ENCODE measurements around the gene NEDD4L. TPM values are rescaled to one million over a fixed set of nuclear protein-coding genes. Genes with fewer than 3 reads are reported as not detected.
A peak's percentile ranks its signal among the peaks of the same experiment; 100 is the strongest.

Gene NEDD4L
- total and polyA plus RNA-seq, 4 donors = 40.2 to 308 (median 148) TPM

DNA sequence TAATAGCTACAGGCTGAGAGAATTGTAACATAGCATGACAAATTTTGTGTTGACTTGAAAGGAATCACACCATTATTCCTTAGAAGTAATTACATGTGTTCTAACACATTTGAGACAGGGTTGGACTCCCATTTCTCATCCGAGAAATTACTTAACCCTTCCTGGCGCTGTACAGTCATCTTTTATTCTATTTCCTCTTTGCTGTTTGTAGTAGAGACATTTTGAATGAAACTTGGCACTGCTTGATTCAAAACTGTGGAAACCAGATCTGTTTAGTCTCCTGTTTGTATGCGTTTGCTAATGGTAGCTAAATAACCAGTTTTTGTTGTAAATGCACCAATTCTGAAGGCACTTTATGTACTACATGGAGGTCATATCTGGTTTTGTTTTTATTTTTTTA lies 352.9 kb downstream of the NEDD4L start:
- Histone ChIP-seq H3K27ac (ENCODE audit: low read depth in 1 of 2, low read length in 1 of 2) (no peak overlapping the region), H3K9me3 (ENCODE audit: control insufficient read depth in 4 of 4, insufficient read depth in 3 of 4, low read length in 3 of 4) (no peaks in the 10 kb centered on the region), H3K4me3 (no peak overlapping the region), H3K36me3 (ENCODE audit: control insufficient read depth in 4 of 4, insufficient read depth in 4 of 4, low read length in 4 of 4) (peaks cover 0 to 20% (median 12%) of the 10 kb centered on the region in 4 donors), H3K4me1 (ENCODE audit: control insufficient read depth in 5 of 5, insufficient read depth in 5 of 5, low read length in 5 of 5) (peaks cover 0 to 9% (median 7%) of the 10 kb centered on the region in 5 donors), H3K27me3 (ENCODE audit: control insufficient read depth in 3 of 3, insufficient read depth in 3 of 3, low read length in 2 of 3) (no peaks in the 10 kb centered on the region), H3K9ac (ENCODE audit: insufficient read depth in 1 of 2, low read length in 2 of 2) (no peak overlapping the region)
- 78 to 87% methylated on average over 3 of the region's 3 CpGs for WGBS, 2 donors
- ATAC-seq (ENCODE audit: insufficient read depth, low FRiP score) (no peak), DNase-seq (peak in 1 of 3 donors; percentile 40)
- TF ChIP-seq, protein P1, sequence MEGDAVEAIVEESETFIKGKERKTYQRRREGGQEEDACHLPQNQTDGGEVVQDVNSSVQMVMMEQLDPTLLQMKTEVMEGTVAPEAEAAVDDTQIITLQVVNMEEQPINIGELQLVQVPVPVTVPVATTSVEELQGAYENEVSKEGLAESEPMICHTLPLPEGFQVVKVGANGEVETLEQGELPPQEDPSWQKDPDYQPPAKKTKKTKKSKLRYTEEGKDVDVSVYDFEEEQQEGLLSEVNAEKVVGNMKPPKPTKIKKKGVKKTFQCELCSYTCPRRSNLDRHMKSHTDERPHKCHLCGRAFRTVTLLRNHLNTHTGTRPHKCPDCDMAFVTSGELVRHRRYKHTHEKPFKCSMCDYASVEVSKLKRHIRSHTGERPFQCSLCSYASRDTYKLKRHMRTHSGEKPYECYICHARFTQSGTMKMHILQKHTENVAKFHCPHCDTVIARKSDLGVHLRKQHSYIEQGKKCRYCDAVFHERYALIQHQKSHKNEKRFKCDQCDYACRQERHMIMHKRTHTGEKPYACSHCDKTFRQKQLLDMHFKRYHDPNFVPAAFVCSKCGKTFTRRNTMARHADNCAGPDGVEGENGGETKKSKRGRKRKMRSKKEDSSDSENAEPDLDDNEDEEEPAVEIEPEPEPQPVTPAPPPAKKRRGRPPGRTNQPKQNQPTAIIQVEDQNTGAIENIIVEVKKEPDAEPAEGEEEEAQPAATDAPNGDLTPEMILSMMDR (IDR thresholded peaks at IDR 0.05; ENCODE audit: control extremely low read depth, extremely low read depth) = no peak

DNA sequence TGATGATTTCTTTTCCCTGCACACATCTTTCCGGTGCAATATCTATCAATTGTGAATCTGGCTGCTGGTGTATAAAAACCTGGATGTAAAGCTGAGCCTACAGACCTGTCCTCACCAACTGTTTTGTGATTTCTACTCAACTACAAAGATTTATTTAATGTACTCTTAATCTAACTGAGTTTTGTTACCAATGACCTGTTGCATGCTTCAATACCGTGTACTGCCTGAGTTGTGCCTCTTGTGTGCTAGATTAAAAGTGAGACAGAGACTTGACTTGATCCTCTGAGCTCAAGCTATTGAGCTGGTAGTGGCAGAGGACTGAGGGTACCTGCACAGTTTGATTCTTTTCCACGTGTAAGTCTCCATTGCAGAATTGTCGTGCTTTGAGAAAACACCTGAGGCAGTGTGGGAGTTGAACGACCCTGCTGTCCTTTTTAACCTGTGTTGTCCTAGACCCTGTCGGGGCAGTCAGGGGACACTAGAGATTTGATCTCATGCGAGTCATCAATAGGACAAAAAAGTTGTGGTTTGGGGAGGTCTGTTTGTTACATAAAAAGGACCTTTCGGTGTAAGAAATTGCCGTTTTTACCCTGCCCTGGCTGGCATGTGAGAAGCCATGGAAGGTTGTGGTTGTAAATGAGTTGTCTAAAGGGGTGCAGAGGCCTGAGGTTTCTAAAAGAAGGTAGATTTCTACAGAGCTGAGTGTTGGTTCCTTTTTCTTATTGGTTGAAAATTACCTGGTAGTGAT lies 353.5 kb downstream of the NEDD4L start:
- Histone ChIP-seq H3K4me3 (no peak overlapping the region), H3K4me1 (ENCODE audit: control insufficient read depth in 5 of 5, insufficient read depth in 5 of 5, low read length in 5 of 5) (peaks cover 0 to 13% (median 9%) of the 10 kb centered on the region in 5 donors), H3K27ac (ENCODE audit: low read depth in 1 of 2, low read length in 1 of 2) (no peak overlapping the region), H3K36me3 (ENCODE audit: control insufficient read depth in 4 of 4, insufficient read depth in 4 of 4, low read length in 4 of 4) (peaks cover 0 to 20% (median 10%) of the 10 kb centered on the region in 4 donors), H3K9ac (ENCODE audit: insufficient read depth in 1 of 2, low read length in 2 of 2) (no peak overlapping the region), H3K9me3 (ENCODE audit: control insufficient read depth in 4 of 4, insufficient read depth in 3 of 4, low read length in 3 of 4) (no peaks in the 10 kb centered on the region), H3K27me3 (ENCODE audit: control insufficient read depth in 3 of 3, insufficient read depth in 3 of 3, low read length in 2 of 3) (no peaks in the 10 kb centered on the region)
- ATAC-seq (ENCODE audit: insufficient read depth, low FRiP score) = no peak
- no peak for DNase-seq
- 89 to 92% methylated on average over 9 of the region's 9 CpGs for WGBS, 2 donors
- TF ChIP-seq, protein P1 (IDR thresholded peaks at IDR 0.05; ENCODE audit: control extremely low read depth, extremely low read depth) = no peak

DNA sequence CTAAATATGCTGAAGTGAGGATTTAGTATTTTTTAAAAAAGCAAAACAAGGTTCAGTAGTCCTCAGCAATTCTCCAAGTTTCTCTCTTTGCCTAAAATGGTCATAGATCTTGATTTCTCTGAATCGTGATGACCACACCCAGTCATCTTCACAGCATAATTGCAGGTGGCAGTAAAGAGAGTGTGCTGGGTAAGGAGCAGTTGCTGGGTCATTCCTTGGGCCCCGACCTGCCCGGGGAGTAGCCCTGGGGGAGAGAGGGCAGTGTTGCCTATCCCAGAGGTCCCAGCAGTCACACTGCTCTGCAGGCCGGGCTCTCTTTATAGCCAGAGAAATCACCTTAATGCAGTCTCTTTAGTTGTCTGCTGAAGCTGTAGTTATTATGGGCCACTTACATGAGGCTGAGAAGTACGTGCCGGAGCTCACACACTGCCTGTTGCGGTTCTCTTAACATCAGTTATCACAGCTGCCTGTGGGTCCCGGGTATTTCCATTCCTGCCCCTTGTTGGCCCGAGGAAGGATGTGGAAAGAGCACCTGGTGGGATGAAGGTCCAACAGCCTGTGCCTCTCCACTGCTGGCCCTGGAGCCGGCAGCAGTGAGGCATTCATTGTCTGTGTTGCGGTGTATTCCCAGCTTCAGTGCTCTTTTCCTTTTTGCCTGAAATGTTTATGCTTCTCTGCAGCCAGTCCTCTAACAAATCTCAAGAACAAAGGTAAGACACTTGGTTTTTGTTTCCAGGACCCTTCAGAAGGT lies 354.8 kb downstream of the NEDD4L start:
- Histone ChIP-seq H3K27ac (ENCODE audit: low read depth in 1 of 2, low read length in 1 of 2) (no peak overlapping the region), H3K4me3 (no peak overlapping the region), H3K36me3 (ENCODE audit: control insufficient read depth in 4 of 4, insufficient read depth in 4 of 4, low read length in 4 of 4) (peaks cover 0 to 17% (median 10%) of the 10 kb centered on the region in 4 donors), H3K9me3 (ENCODE audit: control insufficient read depth in 4 of 4, insufficient read depth in 3 of 4, low read length in 3 of 4) (no peaks in the 10 kb centered on the region), H3K4me1 (ENCODE audit: control insufficient read depth in 5 of 5, insufficient read depth in 5 of 5, low read length in 5 of 5) (peaks cover 0 to 21% (median 9%) of the 10 kb centered on the region in 5 donors), H3K27me3 (ENCODE audit: control insufficient read depth in 3 of 3, insufficient read depth in 3 of 3, low read length in 2 of 3) (no peaks in the 10 kb centered on the region), H3K9ac (ENCODE audit: insufficient read depth in 1 of 2, low read length in 2 of 2) (no peak overlapping the region)
- ATAC-seq (ENCODE audit: insufficient read depth, low FRiP score) (no peak), DNase-seq (no peak)
- 86 to 89% methylated on average over 11 of the region's 11 CpGs for WGBS, 2 donors
- TF ChIP-seq, protein P1 (IDR thresholded peaks at IDR 0.05; ENCODE audit: control extremely low read depth, extremely low read depth) = no peak

Data from lung (tissue), 12 donors.